CD14-positive monocyte (primary cell): ENCODE measurements around the gene GULP1. TPM values are rescaled to one million over a fixed set of nuclear protein-coding genes. Genes with fewer than 3 reads are reported as not detected.

Experiments
- DNase-seq, 3 donors: peaks; one replicate each; pipeline ENCODE4 v3.0.0-alpha.2; 2011 to 2022
- H2AFZ ChIP-seq: 2 replicates; pipeline ENCODE4 v1.6.0; 2012; ENCODE audit warnings: mild to moderate bottlenecking, low read depth, low read length, inconsistent platforms; ENCODE audit not compliant: insufficient read depth, poor library complexity, severe bottlenecking
- H3K27ac ChIP-seq, 2 donors: 1 replicate in 1 of 2; 2 replicates in 1 of 2; pipeline ENCODE4 v1.5.1; 2012 to 2013; ENCODE audit warnings: low read length in 2 of 2, control low read depth in 1 of 2, inconsistent platforms in 1 of 2, low read depth in 1 of 2, mild to moderate bottlenecking in 1 of 2
- H3K27me3 ChIP-seq, 2 donors: one replicate each; pipeline versions ENCODE4 v1.6.0 to v1.6.1; 2011 to 2013; ENCODE audit warnings: low read length in 2 of 2; ENCODE audit not compliant: control insufficient read depth in 2 of 2, insufficient read depth in 2 of 2
- H3K36me3 ChIP-seq, 2 donors: replicated peaks in 1 of 2; 1 replicate in 1 of 2; 2 replicates in 1 of 2; pipeline versions ENCODE4 v1.5.1 to v1.6.1; 2012 to 2013; ENCODE audit warnings: low read length in 2 of 2, control low read depth in 1 of 2, inconsistent platforms in 1 of 2, mild to moderate bottlenecking in 1 of 2; ENCODE audit not compliant: insufficient read depth in 2 of 2, control insufficient read depth in 1 of 2
- H3K4me1 ChIP-seq, 2 donors: 1 replicate in 1 of 2; 2 replicates in 1 of 2; pipeline versions ENCODE4 v1.5.1 to v1.6.1; 2012 to 2013; ENCODE audit warnings: low read length in 2 of 2, control low read depth in 1 of 2, inconsistent platforms in 1 of 2, mild to moderate bottlenecking in 1 of 2, moderate library complexity in 1 of 2; ENCODE audit not compliant: insufficient read depth in 2 of 2, control insufficient read depth in 1 of 2
- H3K4me2 ChIP-seq: replicated peaks from 2 replicates; pipeline ENCODE3; 2012; ENCODE audit warnings: low read length, moderate library complexity, mild to moderate bottlenecking; ENCODE audit not compliant: poor library complexity, severe bottlenecking; ENCODE audit errors: extremely low read depth
- H3K4me3 ChIP-seq, 3 experiments: fragments of 200-600 bp in 1 of 3; sonication (generic) in 1 of 3; replicated peaks in 1 of 3; 1 replicate in 2 of 3; 2 replicates in 1 of 3; pipeline ENCODE4 v1.5.1; 2011 to 2013; ENCODE audit warnings: low read length in 3 of 3, mild to moderate bottlenecking in 3 of 3, control low read depth in 2 of 3, low read depth in 2 of 3, inconsistent platforms in 1 of 3, moderate library complexity in 1 of 3
- H3K79me2 ChIP-seq: 2 replicates; pipeline ENCODE4 v1.6.0; 2012; ENCODE audit warnings: mild to moderate bottlenecking, control low read depth, inconsistent platforms, low read length, moderate library complexity; ENCODE audit not compliant: insufficient read depth
- H3K9ac ChIP-seq: 2 replicates; pipeline ENCODE4 v1.6.0; 2017; ENCODE audit warnings: low read length, mild to moderate bottlenecking; ENCODE audit not compliant: insufficient read depth, poor library complexity, severe bottlenecking
- H3K9me3 ChIP-seq, 2 donors: replicated peaks in 1 of 2; 1 replicate in 1 of 2; 2 replicates in 1 of 2; pipeline versions ENCODE4 v1.5.1 to v1.6.1; 2012 to 2013; ENCODE audit warnings: low read length in 2 of 2, control low read depth in 1 of 2; ENCODE audit not compliant: control insufficient read depth in 1 of 2, insufficient read depth in 1 of 2
- H4K20me1 ChIP-seq: 2 replicates; pipeline ENCODE4 v1.6.0; 2012; ENCODE audit warnings: mild to moderate bottlenecking, low read length, control low read depth, moderate library complexity; ENCODE audit not compliant: insufficient read depth
- H3K27ac Mint-ChIP-seq, 7 donors: one replicate each; pipeline ENCODE4 v1.8.0; 2020; ENCODE audit warnings: mild to moderate bottlenecking in 7 of 7, mixed read lengths in 7 of 7, moderate library complexity in 6 of 7, inconsistent platforms in 2 of 7
- H3K27me3 Mint-ChIP-seq, 3 donors: one replicate each; pipeline ENCODE4 v1.8.0; 2021 to 2022; ENCODE audit warnings: low read depth in 3 of 3, mild to moderate bottlenecking in 3 of 3, mixed read lengths in 3 of 3, moderate library complexity in 3 of 3, inconsistent platforms in 1 of 3
- H3K36me3 Mint-ChIP-seq, 2 donors: one replicate each; pipeline ENCODE4 v1.8.0; 2020; ENCODE audit warnings: mixed read lengths in 2 of 2, inconsistent platforms in 1 of 2, mild to moderate bottlenecking in 1 of 2
- H3K4me1 Mint-ChIP-seq: one replicate; pipeline ENCODE4 v1.8.0; 2020; ENCODE audit warnings: mild to moderate bottlenecking, mixed read lengths
- H3K4me3 Mint-ChIP-seq, 2 donors: one replicate each; pipeline ENCODE4 v1.8.0; 2020; ENCODE audit warnings: mild to moderate bottlenecking in 2 of 2, mixed read lengths in 2 of 2, moderate library complexity in 1 of 2
- H3K9me3 Mint-ChIP-seq, 7 donors: one replicate each; pipeline ENCODE4 v1.8.0; 2020 to 2022; ENCODE audit warnings: mixed read lengths in 7 of 7, mild to moderate bottlenecking in 6 of 7, moderate library complexity in 6 of 7, inconsistent platforms in 2 of 7
- CTCF ChIP-seq: fragments of 200-600 bp; IDR thresholded peaks from one replicate; pipeline ENCODE4 v1.8.0; 2022; ENCODE audit warnings: antibody characterized with exemption, mild to moderate bottlenecking
- WGBS: methylation state at CpG from one replicate; pipeline ENCODE4 v1.1.5; 2013; ENCODE audit warnings: missing lambda C conversion rate; ENCODE audit not compliant: insufficient coverage; 5-methylcytosine and 5-hydroxymethylcytosine counted together
- intact Hi-C, 2 donors: fragments of 100-400 bp; cut with micrococcal nuclease; formaldehyde crosslinking; loops; one replicate each; pipeline versions ENCODE4 v1.15.0 to v1.15.1; 2023
- polyA plus RNA-seq, 3 donors: library from polyadenylated mRNA; depleted of rRNA in 1 of 3; unstranded in 2 of 3; stranded (reverse) in 1 of 3; fragments of 300-500 nt in 2 of 3; fragments of >200 nt in 1 of 3; fragmentation: Illumina TruSeq in 2 of 3; gene quantifications; 1 replicate in 2 of 3; 2 replicates in 1 of 3; pipeline ENCODE4 v1.2.3, GENCODE V29; 2012 to 2021

The GULP1 gene
- polyA plus RNA-seq, 3 donors = not detected

DNA sequence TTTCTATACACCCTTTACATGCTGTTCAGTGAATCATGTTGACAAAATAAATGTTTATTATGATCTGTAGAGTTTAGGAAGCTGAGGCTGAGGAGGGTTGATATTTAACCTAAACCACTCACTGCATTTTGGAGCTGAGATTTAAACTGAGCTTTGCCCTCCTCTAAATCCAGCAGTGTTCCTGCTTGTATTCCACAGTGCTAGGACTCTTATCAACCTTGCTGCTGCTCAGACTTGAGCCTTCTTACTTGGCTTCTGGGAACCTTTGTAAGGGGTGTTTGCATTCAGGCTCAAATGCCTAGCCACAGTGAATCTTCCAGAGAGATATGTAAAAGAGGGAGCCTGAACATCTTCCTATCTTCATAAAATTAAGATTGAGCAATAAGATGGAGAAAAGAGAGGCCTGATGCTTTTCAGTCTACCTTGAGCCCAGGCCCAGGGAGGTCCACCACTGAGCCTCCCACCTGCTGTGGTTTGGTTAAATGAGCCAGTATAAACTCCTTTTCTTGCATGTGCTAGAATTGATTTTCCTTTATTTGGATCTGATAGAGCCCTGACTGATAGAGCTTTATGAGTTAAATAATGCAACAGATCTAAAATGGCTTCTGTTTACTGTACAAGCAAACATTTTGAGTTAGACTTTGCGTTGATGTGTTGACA is 149.7 kb downstream of the GULP1 start:
- Mint-ChIP-seq H3K4me1 (no peaks in the 10 kb centered on the region), H3K27me3 (no peaks in the 10 kb centered on the region), H3K36me3 (no peaks in the 10 kb centered on the region), H3K27ac (no peak overlapping the region), H3K9me3 (peaks cover 0 to 2% (median 0%) of the 10 kb centered on the region in 7 donors), H3K4me3 (no peak overlapping the region)
- Histone ChIP-seq H3K4me1 (no peaks in the 10 kb centered on the region), H3K4me3 (no peak overlapping the region), H4K20me1 (no peaks in the 10 kb centered on the region), H3K9me3 (no peaks in the 10 kb centered on the region), H3K27ac (no peak overlapping the region), H3K4me2 (no peak overlapping the region), H3K79me2 (no peaks in the 10 kb centered on the region), H3K27me3 (no peaks in the 10 kb centered on the region), H3K9ac (no peak overlapping the region), H2AFZ (no peak overlapping the region), H3K36me3 (no peaks in the 10 kb centered on the region)
- WGBS = no CpG with 5 or more reads among the region's 1 CpG
- intact Hi-C loops = no loop called here
- DNase-seq = no peak
- TF ChIP-seq CTCF = no peak

- Histone ChIP-seq H2AFZ (no peak overlapping the region), H3K4me3 (no peak overlapping the region), H3K9me3 (no peaks in the 10 kb centered on the region), H3K27me3 (no peaks in the 10 kb centered on the region), H3K36me3 (no peaks in the 10 kb centered on the region), H3K4me1 (no peaks in the 10 kb centered on the region), H4K20me1 (no peaks in the 10 kb centered on the region), H3K4me2 (no peak overlapping the region), H3K27ac (no peak overlapping the region), H3K79me2 (no peaks in the 10 kb centered on the region), H3K9ac (no peak overlapping the region)
- no CpG with 5 or more reads among the region's 3 CpGs for WGBS
- Mint-ChIP-seq H3K9me3 (peaks cover 0 to 2% (median 0%) of the 10 kb centered on the region in 7 donors), H3K4me3 (no peak overlapping the region), H3K36me3 (no peaks in the 10 kb centered on the region), H3K4me1 (no peaks in the 10 kb centered on the region), H3K27ac (no peak overlapping the region), H3K27me3 (no peaks in the 10 kb centered on the region)
- TF ChIP-seq CTCF = no peak
- DNase-seq = no peak
- intact Hi-C loops = no loop called here
Observed at GRCh38 chr2:188443207-188443606, 151.5 kb downstream of the GULP1 start.
